ENCODE measurements around the gene TSC22D1.

TSC22D1 gene

DNA sequence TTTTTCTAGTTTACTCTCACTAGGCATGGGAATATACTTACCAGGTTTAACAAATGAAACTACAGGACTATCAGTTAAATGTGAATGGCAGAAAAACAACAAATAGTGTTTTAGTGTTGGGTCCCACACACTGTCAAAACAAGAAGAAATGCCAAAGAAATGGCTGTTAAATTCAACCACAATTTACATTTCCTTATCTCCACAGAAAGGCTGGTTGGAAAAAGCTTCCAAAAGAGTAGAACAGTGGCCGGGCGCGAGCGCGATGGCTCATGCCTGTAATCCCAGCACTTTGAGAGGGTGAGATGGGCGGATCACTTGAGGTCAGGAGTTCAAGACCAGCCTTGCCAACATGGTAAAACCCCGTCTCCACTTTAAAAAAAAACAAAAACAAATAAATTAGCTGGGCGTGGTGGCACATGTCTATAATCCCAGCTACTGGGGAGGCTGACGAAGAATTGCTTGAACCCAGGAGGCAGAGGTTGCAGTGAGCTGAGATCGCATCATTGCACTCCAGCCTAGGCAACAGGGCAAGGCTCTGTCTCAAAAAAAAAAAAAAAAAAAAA is 136.0 kb downstream of the TSC22D1 start:
- Histone ChIP-seq H3K4me3 (ENCODE audit: control insufficient read depth in 1 of 7, extremely low read depth in 1 of 7, insufficient read depth in 4 of 7, low read depth in 2 of 7, low read length in 6 of 7) (peak overlapping the region in 4 of 7 experiments; percentile 3 to 66 (median 7)), H3K27me3 (replicated peaks in 2 of 5; ENCODE audit: control insufficient read depth in 4 of 5, insufficient read depth in 5 of 5, low read length in 4 of 5) (no peaks in the 10 kb centered on the region), H3K27ac (ENCODE audit: insufficient read depth in 1 of 2, low read depth in 1 of 2, low read length in 2 of 2, poor library complexity in 1 of 2, severe bottlenecking in 2 of 2) (peak overlapping the region; percentile 29 to 62), H3K4me1 (ENCODE audit: control extremely low read depth in 1 of 4, control insufficient read depth in 4 of 4, insufficient read depth in 4 of 4, low read length in 3 of 4) (peaks cover 30 to 45% (median 38%) of the 10 kb centered on the region in 4 experiments), H3K9me3 (ENCODE audit: control extremely low read depth in 1 of 5, control insufficient read depth in 4 of 5, insufficient read depth in 2 of 5, low read depth in 1 of 5, low read length in 4 of 5) (no peaks in the 10 kb centered on the region), H3K36me3 (ENCODE audit: control insufficient read depth in 4 of 4, insufficient read depth in 4 of 4, low read length in 3 of 4) (no peaks in the 10 kb centered on the region)
- whole genome bisulfite sequencing (ENCODE audit: insufficient coverage) = 72% methylated on average over 5 of the region's 10 CpGs
- ChIA-PET CTCF (interaction anchor here (0.7 to 14.6 kb wide), 7 partner anchors 17 to 532 kb away, joined by 3 to 220 read pairs (median 8); no protein-coding TSS in a partner anchor), POLR2A (interaction anchor here (1.0 kb wide), 1 partner anchor 197 kb away, joined by 4 read pairs; no protein-coding TSS in a partner anchor)
- DNase-seq = peak in 2 of 3 donors; percentile 42 to 56

GRCh38 chr13:44439452-44440024 is 136.6 kb downstream of the TSC22D1 start:
- CTCF ChIA-PET = interaction anchor here (0.7 to 14.6 kb wide), 18 partner anchors 13 to 531 kb away, joined by 3 to 220 read pairs (median 4); no protein-coding TSS in a partner anchor
- DNase-seq = peak; percentile 62 to 89 (median 81)
- no peaks in the 10 kb centered on the region for H3K9me3 ChIP-seq (ENCODE audit: control extremely low read depth in 1 of 5, control insufficient read depth in 4 of 5, insufficient read depth in 2 of 5, low read depth in 1 of 5, low read length in 4 of 5)
- H3K4me3 ChIP-seq (ENCODE audit: control insufficient read depth in 1 of 7, extremely low read depth in 1 of 7, insufficient read depth in 4 of 7, low read depth in 2 of 7, low read length in 6 of 7) = peak overlapping the region in 5 of 7 experiments; percentile 3 to 66 (median 11)
- 14% methylated on average over 4 of the region's 4 CpGs for WGBS (ENCODE audit: insufficient coverage)
- H3K4me1 ChIP-seq (ENCODE audit: control extremely low read depth in 1 of 4, control insufficient read depth in 4 of 4, insufficient read depth in 4 of 4, low read length in 3 of 4) = peaks cover 34 to 49% (median 41%) of the 10 kb centered on the region in 4 experiments
- H3K27me3 ChIP-seq (replicated peaks in 2 of 5; ENCODE audit: control insufficient read depth in 4 of 5, insufficient read depth in 5 of 5, low read length in 4 of 5) = no peaks in the 10 kb centered on the region
- peak overlapping the region; percentile 29 to 62 for H3K27ac ChIP-seq (ENCODE audit: insufficient read depth in 1 of 2, low read depth in 1 of 2, low read length in 2 of 2, poor library complexity in 1 of 2, severe bottlenecking in 2 of 2)
- POLR2A ChIA-PET = interaction anchor here (1.0 kb wide), 1 partner anchor 196 kb away, joined by 4 read pairs; no protein-coding TSS in a partner anchor
- H3K36me3 ChIP-seq (ENCODE audit: control insufficient read depth in 4 of 4, insufficient read depth in 4 of 4, low read length in 3 of 4) = peaks cover 0 to 4% (median 1%) of the 10 kb centered on the region in 4 experiments

- no peak for DNase-seq
- POLR2A ChIA-PET = no interaction called here
- no CpG with 5 or more reads among the region's 3 CpGs for WGBS (ENCODE audit: insufficient coverage)
- no peak overlapping the region for H3K27ac ChIP-seq (ENCODE audit: insufficient read depth in 1 of 2, low read depth in 1 of 2, low read length in 2 of 2, poor library complexity in 1 of 2, severe bottlenecking in 2 of 2)
- CTCF ChIA-PET = interaction anchor here (1.0 to 14.6 kb wide), 15 partner anchors 13 to 530 kb away, joined by 3 to 220 read pairs (median 5); no protein-coding TSS in a partner anchor
- no peaks in the 10 kb centered on the region for H3K9me3 ChIP-seq (ENCODE audit: control extremely low read depth in 1 of 5, control insufficient read depth in 4 of 5, insufficient read depth in 2 of 5, low read depth in 1 of 5, low read length in 4 of 5)
- H3K27me3 ChIP-seq (replicated peaks in 2 of 5; ENCODE audit: control insufficient read depth in 4 of 5, insufficient read depth in 5 of 5, low read length in 4 of 5) = no peaks in the 10 kb centered on the region
- H3K4me3 ChIP-seq (ENCODE audit: control insufficient read depth in 1 of 7, extremely low read depth in 1 of 7, insufficient read depth in 4 of 7, low read depth in 2 of 7, low read length in 6 of 7) = no peak overlapping the region
- peaks cover 42 to 63% (median 49%) of the 10 kb centered on the region in 4 experiments for H3K4me1 ChIP-seq (ENCODE audit: control extremely low read depth in 1 of 4, control insufficient read depth in 4 of 4, insufficient read depth in 4 of 4, low read length in 3 of 4)
- peaks cover 8 to 16% (median 13%) of the 10 kb centered on the region in 4 experiments for H3K36me3 ChIP-seq (ENCODE audit: control insufficient read depth in 4 of 4, insufficient read depth in 4 of 4, low read length in 3 of 4)
Measured at GRCh38 chr13:44438234-44438579, 137.9 kb downstream of the TSC22D1 start.

- Histone ChIP-seq H3K4me1 (ENCODE audit: control extremely low read depth in 1 of 4, control insufficient read depth in 4 of 4, insufficient read depth in 4 of 4, low read length in 3 of 4) (peaks cover 42 to 69% (median 51%) of the 10 kb centered on the region in 4 experiments), H3K4me3 (ENCODE audit: control insufficient read depth in 1 of 7, extremely low read depth in 1 of 7, insufficient read depth in 4 of 7, low read depth in 2 of 7, low read length in 6 of 7) (peak overlapping the region in 6 of 7 experiments; percentile 79 to 100 (median 92)), H3K9me3 (ENCODE audit: control extremely low read depth in 1 of 5, control insufficient read depth in 4 of 5, insufficient read depth in 2 of 5, low read depth in 1 of 5, low read length in 4 of 5) (no peaks in the 10 kb centered on the region), H3K36me3 (ENCODE audit: control insufficient read depth in 4 of 4, insufficient read depth in 4 of 4, low read length in 3 of 4) (peaks cover 8 to 22% (median 18%) of the 10 kb centered on the region in 4 experiments), H3K27me3 (replicated peaks in 2 of 5; ENCODE audit: control insufficient read depth in 4 of 5, insufficient read depth in 5 of 5, low read length in 4 of 5) (no peaks in the 10 kb centered on the region), H3K27ac (ENCODE audit: insufficient read depth in 1 of 2, low read depth in 1 of 2, low read length in 2 of 2, poor library complexity in 1 of 2, severe bottlenecking in 2 of 2) (peak overlapping the region; percentile 56 to 99)
- ChIA-PET POLR2A (interaction anchor here (0.6 to 4.9 kb wide), 10 partner anchors 12 to 529 kb away, joined by 3 to 57 read pairs (median 4); no protein-coding TSS in a partner anchor), CTCF (interaction anchor here (0.7 to 14.6 kb wide), 26 partner anchors 11 to 543 kb away, joined by 3 to 220 read pairs (median 4); no protein-coding TSS in a partner anchor)
- 38% methylated on average over 1 of the region's 5 CpGs for WGBS (ENCODE audit: insufficient coverage)
- peak; percentile 65 to 81 (median 78) for DNase-seq
Measured at GRCh38 chr13:44437356-44438233, 138.5 kb downstream of the TSC22D1 start.

DNA sequence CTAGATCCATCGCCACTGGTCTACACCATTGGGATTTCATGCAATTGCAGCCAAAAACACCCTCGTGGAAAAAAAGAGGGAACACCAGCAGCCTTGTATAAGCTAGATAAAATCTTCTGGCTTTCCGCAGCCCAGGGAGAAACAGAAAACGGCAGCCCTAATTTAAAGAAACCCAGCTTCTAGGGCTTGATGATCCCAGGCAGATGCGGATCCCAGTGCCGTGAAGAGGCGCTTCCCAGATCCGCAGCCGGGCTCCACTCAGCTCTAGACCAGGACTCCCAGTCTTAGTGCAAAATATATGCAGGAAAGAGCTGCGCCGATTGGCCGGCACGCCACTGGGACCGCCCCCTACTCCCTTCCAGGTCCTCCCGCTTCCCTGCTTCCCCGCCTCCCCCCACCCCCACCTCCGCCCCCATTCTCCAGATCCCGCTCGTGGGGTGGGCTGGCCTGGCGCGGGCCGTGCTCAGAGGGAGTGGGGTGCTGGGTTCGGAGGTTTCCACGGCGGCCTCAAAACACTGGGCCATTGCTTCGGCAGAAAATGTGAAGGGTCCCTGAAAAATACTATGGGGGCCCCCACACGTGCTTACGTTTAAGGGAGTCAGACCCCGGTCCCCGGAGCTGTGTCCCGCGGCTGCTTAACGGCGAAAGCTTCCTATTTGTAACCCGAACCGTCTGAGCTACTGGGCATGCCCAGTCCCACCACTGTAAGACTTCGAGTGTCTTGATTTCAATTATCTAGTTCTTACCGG is 139.4 kb downstream of the TSC22D1 start:
- H3K9me3 ChIP-seq (ENCODE audit: control extremely low read depth in 1 of 5, control insufficient read depth in 4 of 5, insufficient read depth in 2 of 5, low read depth in 1 of 5, low read length in 4 of 5) = no peaks in the 10 kb centered on the region
- peak; percentile 85 to 91 (median 89) for DNase-seq
- peak overlapping the region; percentile 67 to 100 (median 87) for H3K4me3 ChIP-seq (ENCODE audit: control insufficient read depth in 1 of 7, extremely low read depth in 1 of 7, insufficient read depth in 4 of 7, low read depth in 2 of 7, low read length in 6 of 7)
- WGBS (ENCODE audit: insufficient coverage) = under 1% methylated on average over 18 of the region's 38 CpGs
- peaks cover 8 to 22% (median 19%) of the 10 kb centered on the region in 4 experiments for H3K36me3 ChIP-seq (ENCODE audit: control insufficient read depth in 4 of 4, insufficient read depth in 4 of 4, low read length in 3 of 4)
- H3K27me3 ChIP-seq (replicated peaks in 2 of 5; ENCODE audit: control insufficient read depth in 4 of 5, insufficient read depth in 5 of 5, low read length in 4 of 5) = no peaks in the 10 kb centered on the region
- ChIA-PET CTCF (interaction anchor here (0.7 to 14.6 kb wide), 32 partner anchors 11 to 542 kb away, joined by 3 to 220 read pairs (median 4); no protein-coding TSS in a partner anchor), POLR2A (interaction anchor here (0.6 to 4.9 kb wide), 12 partner anchors 11 to 528 kb away, joined by 3 to 57 read pairs (median 4); no protein-coding TSS in a partner anchor)
- H3K4me1 ChIP-seq (ENCODE audit: control extremely low read depth in 1 of 4, control insufficient read depth in 4 of 4, insufficient read depth in 4 of 4, low read length in 3 of 4) = peaks cover 42 to 66% (median 50%) of the 10 kb centered on the region in 4 experiments
- H3K27ac ChIP-seq (ENCODE audit: insufficient read depth in 1 of 2, low read depth in 1 of 2, low read length in 2 of 2, poor library complexity in 1 of 2, severe bottlenecking in 2 of 2) = peak overlapping the region; percentile 99

GRCh38 chr13:44435919-44436510 is 140.1 kb downstream of the TSC22D1 start:
- H3K27me3 ChIP-seq (replicated peaks in 2 of 5; ENCODE audit: control insufficient read depth in 4 of 5, insufficient read depth in 5 of 5, low read length in 4 of 5) = no peaks in the 10 kb centered on the region
- no peak for DNase-seq
- no peaks in the 10 kb centered on the region for H3K9me3 ChIP-seq (ENCODE audit: control extremely low read depth in 1 of 5, control insufficient read depth in 4 of 5, insufficient read depth in 2 of 5, low read depth in 1 of 5, low read length in 4 of 5)
- H3K4me3 ChIP-seq (ENCODE audit: control insufficient read depth in 1 of 7, extremely low read depth in 1 of 7, insufficient read depth in 4 of 7, low read depth in 2 of 7, low read length in 6 of 7) = peak overlapping the region; percentile 79 to 100 (median 87)
- H3K4me1 ChIP-seq (ENCODE audit: control extremely low read depth in 1 of 4, control insufficient read depth in 4 of 4, insufficient read depth in 4 of 4, low read length in 3 of 4) = peaks cover 42 to 58% (median 48%) of the 10 kb centered on the region in 4 experiments
- POLR2A ChIA-PET = interaction anchor here (1.0 to 4.9 kb wide), 9 partner anchors 10 to 528 kb away, joined by 3 to 57 read pairs (median 4); no protein-coding TSS in a partner anchor
- H3K36me3 ChIP-seq (ENCODE audit: control insufficient read depth in 4 of 4, insufficient read depth in 4 of 4, low read length in 3 of 4) = peaks cover 8 to 22% (median 20%) of the 10 kb centered on the region in 4 experiments
- CTCF ChIA-PET = interaction anchor here (0.9 to 14.6 kb wide), 17 partner anchors 18 to 541 kb away, joined by 3 to 220 read pairs (median 4); no protein-coding TSS in a partner anchor
- H3K27ac ChIP-seq (ENCODE audit: insufficient read depth in 1 of 2, low read depth in 1 of 2, low read length in 2 of 2, poor library complexity in 1 of 2, severe bottlenecking in 2 of 2) = peak overlapping the region; percentile 99
- 0% methylated on average over 3 of the region's 9 CpGs for whole genome bisulfite sequencing (ENCODE audit: insufficient coverage)

Measured in common myeloid progenitor, CD34-positive (primary cell).